AG20443 (cell line): Measurements from ENCODE around the gene CHCHD5.

Experiments
- DNase-seq: peaks from one replicate; pipeline ENCODE4 v3.0.0; 2012; ENCODE audit warnings: low spot score, mixed read lengths

Gene CHCHD5

GRCh38 chr2:112623913-112624777 lies 39.7 kb downstream of the CHCHD5 start:
- peak; percentile 80 for DNase-seq

GRCh38 chr2:112625474-112626114 lies 41.2 kb downstream of the CHCHD5 start:
- no peak for DNase-seq

GRCh38 chr2:112626604-112627059 lies 42.2 kb downstream of the CHCHD5 start:
- peak; percentile 59 for DNase-seq

GRCh38 chr2:112627060-112628040 lies 42.9 kb downstream of the CHCHD5 start:
- DNase-seq: peak; percentile 87

GRCh38 chr2:112629224-112629623 lies 44.8 kb downstream of the CHCHD5 start:
- DNase-seq: no peak

GRCh38 chr2:112629823-112630222 lies 45.4 kb downstream of the CHCHD5 start:
- no peak for DNase-seq

GRCh38 chr2:112630268-112630667 lies 45.9 kb downstream of the CHCHD5 start:
- no peak for DNase-seq

- DNase-seq: no peak
Measured at GRCh38 chr2:112633708-112634107, 49.3 kb downstream of the CHCHD5 start.

GRCh38 chr2:112634153-112634873 lies 49.9 kb downstream of the CHCHD5 start:
- DNase-seq: no peak

GRCh38 chr2:112634874-112635157 lies 50.4 kb downstream of the CHCHD5 start:
- DNase-seq: no peak

GRCh38 chr2:112636605-112637288 lies 52.3 kb downstream of the CHCHD5 start:
- no peak for DNase-seq

GRCh38 chr2:112637289-112637660 lies 52.9 kb downstream of the CHCHD5 start:
- no peak for DNase-seq
